Mucosa of descending colon (tissue), 3 donors: ENCODE results near the gene FOXO6. TPM values are rescaled to one million over a fixed set of nuclear protein-coding genes. Genes with fewer than 3 reads are reported as not detected.

ENCODE experiments used
- ATAC-seq: fragments of 200-7000 bp; cut with Tn5 transposase; one replicate; pipeline ENCODE4 v1.9.1; 2020; ENCODE audit warnings: mild to moderate bottlenecking, moderate library complexity
- DNase-seq, 3 donors: peaks; one replicate each; pipeline ENCODE4 v3.0.0-alpha.2; 2020
- H3K36me3 ChIP-seq: fragments of 200-600 bp; one replicate; pipeline ENCODE4 v1.8.0; 2021; ENCODE audit warnings: low read depth, mild to moderate bottlenecking
- H3K4me1 ChIP-seq: fragments of 200-600 bp; one replicate; pipeline ENCODE4 v1.8.0; 2021; ENCODE audit warnings: low read depth, mild to moderate bottlenecking
- H3K4me3 ChIP-seq: fragments of 200-600 bp; one replicate; pipeline ENCODE4 v1.8.0; 2021; ENCODE audit warnings: mild to moderate bottlenecking
- H3K9me3 ChIP-seq: fragments of 200-600 bp; one replicate; pipeline ENCODE4 v1.8.0; 2021; ENCODE audit warnings: mild to moderate bottlenecking
- intact Hi-C, 2 donors: fragments of 100-400 bp; cut with DNase I in 1 of 2; cut with micrococcal nuclease in 1 of 2; formaldehyde crosslinking; loops; one replicate each; pipeline versions ENCODE4 v1.11.0 to v1.11.1; 2022; cut with DNase I, micrococcal nuclease
- total RNA-seq, 3 donors: library from RNA; stranded (reverse); fragmentation: NEBNext Ultra II Directional in 2 of 3; extraction: Animal tissue kit (Norgen Biotek cat#: 25700) in 2 of 3; gene quantifications; one replicate each; pipeline versions ENCODE4 v1.2.1 to v1.2.4, GENCODE V29; 2021 to 2023
- TF ChIP-seq, protein P1 (sequence below): fragments of 200-600 bp; IDR thresholded peaks from one replicate; pipeline ENCODE4 v1.8.0; 2022; ENCODE audit warnings: antibody characterized with exemption, mild to moderate bottlenecking
- donor health status: DM: no; HTN: no; CAD: no; lungs with moderate emphysema.
- donor health status: DM: no; HTN: no; CAD: no.
- donor health status: DM: no; HTN: yes; CAD: no.

FOXO6 gene
- total RNA-seq, 3 donors from 2014 or later = 0.65 to 2.0 (median 0.72) TPM

DNA sequence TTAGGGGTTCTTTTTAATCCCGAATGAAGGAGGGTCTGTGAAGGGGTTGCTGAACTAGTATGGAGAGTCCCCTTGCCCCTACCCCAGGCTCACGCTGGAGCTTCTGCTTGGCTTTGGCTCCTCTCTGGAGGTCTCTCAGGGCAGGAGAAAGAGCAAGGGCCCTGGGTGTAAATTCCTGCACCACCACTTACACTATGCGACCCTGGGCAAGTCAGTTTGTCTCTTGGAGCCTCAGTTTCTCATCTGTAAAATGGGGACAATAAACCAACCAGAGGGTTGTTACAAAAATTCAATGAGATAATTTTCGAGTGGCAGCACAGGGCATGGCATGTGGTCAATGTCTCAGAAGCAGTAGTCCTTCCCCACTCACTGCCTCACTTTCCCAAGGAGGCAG is 11.4 kb downstream of the FOXO6 start:
- intact Hi-C loops = no loop called here
- TF ChIP-seq, protein P1, sequence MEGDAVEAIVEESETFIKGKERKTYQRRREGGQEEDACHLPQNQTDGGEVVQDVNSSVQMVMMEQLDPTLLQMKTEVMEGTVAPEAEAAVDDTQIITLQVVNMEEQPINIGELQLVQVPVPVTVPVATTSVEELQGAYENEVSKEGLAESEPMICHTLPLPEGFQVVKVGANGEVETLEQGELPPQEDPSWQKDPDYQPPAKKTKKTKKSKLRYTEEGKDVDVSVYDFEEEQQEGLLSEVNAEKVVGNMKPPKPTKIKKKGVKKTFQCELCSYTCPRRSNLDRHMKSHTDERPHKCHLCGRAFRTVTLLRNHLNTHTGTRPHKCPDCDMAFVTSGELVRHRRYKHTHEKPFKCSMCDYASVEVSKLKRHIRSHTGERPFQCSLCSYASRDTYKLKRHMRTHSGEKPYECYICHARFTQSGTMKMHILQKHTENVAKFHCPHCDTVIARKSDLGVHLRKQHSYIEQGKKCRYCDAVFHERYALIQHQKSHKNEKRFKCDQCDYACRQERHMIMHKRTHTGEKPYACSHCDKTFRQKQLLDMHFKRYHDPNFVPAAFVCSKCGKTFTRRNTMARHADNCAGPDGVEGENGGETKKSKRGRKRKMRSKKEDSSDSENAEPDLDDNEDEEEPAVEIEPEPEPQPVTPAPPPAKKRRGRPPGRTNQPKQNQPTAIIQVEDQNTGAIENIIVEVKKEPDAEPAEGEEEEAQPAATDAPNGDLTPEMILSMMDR = no peak
- ATAC-seq = no peak

DNA sequence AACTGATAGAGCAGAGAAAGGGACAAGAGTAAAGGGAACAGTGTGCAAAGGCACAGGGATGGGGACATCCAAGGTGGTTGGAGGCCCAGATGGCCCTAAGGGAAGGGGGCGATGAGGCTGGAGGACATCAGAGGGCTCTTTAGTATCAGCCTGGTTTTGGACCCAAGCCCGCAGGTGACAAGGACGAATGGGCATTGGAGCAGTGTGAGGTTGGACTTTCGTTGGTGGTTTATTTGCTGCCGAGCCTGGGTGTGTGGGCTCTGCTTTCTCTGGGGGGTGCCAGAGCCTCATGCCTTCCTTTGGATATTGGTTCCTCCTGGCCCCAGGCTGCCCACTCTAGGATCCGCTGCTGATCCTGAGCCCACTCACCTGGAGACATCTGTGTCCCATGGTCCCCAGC is 12.1 kb downstream of the FOXO6 start:
- Histone ChIP-seq H3K9me3 (no peaks in the 10 kb centered on the region), H3K4me1 (peaks cover 8% of the 10 kb centered on the region), H3K36me3 (no peaks in the 10 kb centered on the region), H3K4me3 (no peak overlapping the region)
- TF ChIP-seq, protein P1 = no peak
- no peak for DNase-seq
- intact Hi-C loops = no loop called here
- ATAC-seq = no peak

More for the DNA sequence above, 11.4 kb downstream of the FOXO6 start:
- Histone ChIP-seq H3K4me1 (peaks cover 8% of the 10 kb centered on the region), H3K9me3 (no peaks in the 10 kb centered on the region), H3K36me3 (no peaks in the 10 kb centered on the region), H3K4me3 (no peak overlapping the region)
- no peak for DNase-seq

DNA sequence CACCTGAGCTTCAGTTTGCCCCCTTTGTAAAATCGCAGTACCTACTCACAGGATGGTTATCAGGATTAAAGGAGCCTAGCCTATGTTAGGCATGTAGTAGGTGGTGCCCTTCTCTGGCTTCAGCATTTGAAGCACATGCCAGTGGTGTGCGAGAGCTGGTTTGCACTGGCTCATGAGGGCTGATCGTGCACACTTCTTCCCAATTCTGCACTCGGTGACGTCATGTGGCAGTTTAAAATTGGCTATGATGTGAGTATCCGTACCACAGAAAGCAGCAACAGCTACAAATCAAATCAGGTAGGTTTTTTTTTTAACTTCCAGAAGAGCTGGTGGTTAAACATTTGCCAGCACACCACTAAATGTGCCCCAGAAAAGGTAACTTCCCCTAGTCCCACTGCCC is 13.5 kb downstream of the FOXO6 start:
- DNase-seq (no peak), ATAC-seq (no peak)
- no peak overlapping the region for H3K4me3 ChIP-seq
- no peaks in the 10 kb centered on the region for H3K36me3 ChIP-seq
- TF ChIP-seq, protein P1 = no peak
- H3K4me1 ChIP-seq = peaks cover 8% of the 10 kb centered on the region
- intact Hi-C loops = no loop called here
- H3K9me3 ChIP-seq = no peaks in the 10 kb centered on the region

DNA sequence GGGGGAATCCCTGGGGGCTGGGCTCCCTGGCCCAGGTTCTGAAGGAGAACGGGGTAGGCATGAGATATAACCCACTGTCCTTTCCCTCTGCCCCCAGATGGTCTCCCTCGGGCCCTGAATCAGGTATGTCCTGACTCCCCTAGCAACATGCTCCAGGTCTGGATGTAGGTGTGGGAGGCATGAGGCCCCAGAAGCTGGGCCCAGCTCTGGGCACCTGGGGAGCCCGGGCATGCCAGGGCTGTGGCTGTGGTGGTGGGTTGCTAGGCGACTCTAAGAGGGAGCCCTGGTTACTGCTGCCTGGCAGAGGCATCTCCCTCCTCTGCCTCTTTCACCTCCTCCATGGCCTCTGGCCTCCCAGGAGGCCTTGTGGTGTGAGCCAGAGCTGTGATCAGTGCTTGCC is 16.2 kb downstream of the FOXO6 start:
- Histone ChIP-seq H3K4me3 (no peak overlapping the region), H3K4me1 (peaks cover 10% of the 10 kb centered on the region), H3K36me3 (no peaks in the 10 kb centered on the region), H3K9me3 (no peaks in the 10 kb centered on the region)
- intact Hi-C loops = no loop called here
- TF ChIP-seq, protein P1 = no peak
- DNase-seq (no peak), ATAC-seq (no peak)

DNA sequence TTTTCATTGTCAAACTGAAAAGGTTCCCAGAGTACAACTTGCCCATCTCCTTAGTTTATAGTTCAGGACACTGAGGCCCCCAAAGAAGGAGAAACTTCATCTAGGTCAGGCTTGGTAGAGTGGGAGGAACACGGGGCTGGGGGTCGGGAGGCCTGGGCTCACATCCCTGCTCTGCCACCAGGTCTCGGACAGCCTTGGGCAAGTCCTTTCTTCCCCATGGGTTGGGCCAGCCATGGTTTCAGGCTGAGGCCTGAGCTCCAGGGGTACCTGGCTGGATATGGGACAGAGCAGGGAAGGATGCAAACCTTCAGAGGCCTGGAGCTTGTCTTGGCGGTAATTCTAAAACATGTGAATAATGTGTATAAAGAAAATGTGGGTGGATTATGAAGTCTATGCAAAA is 17.0 kb downstream of the FOXO6 start:
- Histone ChIP-seq H3K4me3 (no peak overlapping the region), H3K36me3 (no peaks in the 10 kb centered on the region), H3K4me1 (peaks cover 8% of the 10 kb centered on the region), H3K9me3 (no peaks in the 10 kb centered on the region)
- TF ChIP-seq, protein P1 = no peak
- DNase-seq = no peak
- no peak for ATAC-seq
- intact Hi-C loops = no loop called here
